ENCODE data around the gene UNKL.

UNKL gene

DNA sequence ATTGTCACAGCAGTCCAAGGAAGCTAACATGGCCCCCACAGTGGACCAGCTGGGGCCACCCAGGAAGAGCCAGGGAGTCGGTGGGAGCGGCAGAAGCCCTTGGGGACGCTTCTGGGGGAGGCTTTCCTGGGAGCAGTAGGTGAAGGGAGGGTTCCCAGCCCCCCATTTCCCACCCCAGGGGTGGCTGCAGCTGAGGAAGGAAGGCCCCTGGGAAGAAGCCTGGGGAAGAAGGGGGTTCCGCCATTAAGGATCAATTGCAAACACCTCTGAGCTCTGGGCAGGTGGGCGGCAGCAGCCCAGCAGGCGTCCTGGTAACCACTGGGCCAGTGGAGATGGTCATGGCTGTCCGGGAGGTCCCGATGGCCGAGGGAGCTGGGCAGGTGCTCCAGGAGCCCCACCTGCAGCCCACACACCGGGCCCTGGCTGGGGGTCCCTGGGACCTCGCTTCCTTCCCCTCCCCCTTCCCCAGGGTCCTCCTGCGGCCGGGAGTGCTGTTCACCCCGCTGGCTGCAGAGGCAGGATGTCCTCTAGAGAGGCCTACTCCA, 15.8 kb upstream of the UNKL start:
- no peak for DNase-seq

DNA sequence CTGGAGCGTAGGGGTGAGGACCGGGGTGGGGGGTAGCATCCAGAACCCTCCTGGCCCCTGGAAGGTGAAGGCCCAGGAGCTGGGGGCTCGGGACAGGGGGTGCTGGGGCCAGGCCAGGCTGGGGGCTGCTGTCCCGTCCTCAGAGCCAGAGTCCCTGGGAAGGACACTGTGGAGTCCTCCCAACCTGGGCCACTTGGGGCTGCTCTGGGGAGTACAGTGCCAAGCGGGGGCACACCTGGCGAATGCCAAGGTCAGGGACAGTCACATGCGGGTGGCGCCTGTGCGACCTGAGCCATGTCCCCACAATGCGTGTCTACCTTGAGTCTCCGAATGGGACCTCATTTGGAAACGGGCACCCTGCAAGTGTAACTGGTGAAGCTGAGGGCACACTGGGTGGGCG, 15.1 kb upstream of the UNKL start:
- DNase-seq, result no peak

DNA sequence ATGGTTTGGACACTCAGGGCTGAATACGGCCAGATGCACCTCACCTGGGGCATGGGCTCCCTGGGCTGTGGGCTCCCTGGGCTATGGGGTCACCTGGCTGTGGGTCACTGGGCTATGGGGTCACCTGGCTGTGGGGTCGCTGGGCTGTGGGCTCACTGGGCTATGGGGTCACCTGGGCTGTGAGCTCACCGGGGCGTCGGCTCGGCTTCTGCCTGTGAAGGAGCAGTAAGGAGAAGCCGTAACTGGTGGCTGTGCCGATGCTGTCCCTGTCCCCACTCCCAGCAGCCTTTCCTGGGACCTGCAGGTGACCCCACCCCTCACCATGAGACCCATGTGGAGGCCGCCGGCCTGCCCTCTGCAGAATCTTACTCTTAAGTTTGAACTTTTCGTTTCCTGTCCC, 14.5 kb upstream of the UNKL start:
- no peak for DNase-seq

DNA sequence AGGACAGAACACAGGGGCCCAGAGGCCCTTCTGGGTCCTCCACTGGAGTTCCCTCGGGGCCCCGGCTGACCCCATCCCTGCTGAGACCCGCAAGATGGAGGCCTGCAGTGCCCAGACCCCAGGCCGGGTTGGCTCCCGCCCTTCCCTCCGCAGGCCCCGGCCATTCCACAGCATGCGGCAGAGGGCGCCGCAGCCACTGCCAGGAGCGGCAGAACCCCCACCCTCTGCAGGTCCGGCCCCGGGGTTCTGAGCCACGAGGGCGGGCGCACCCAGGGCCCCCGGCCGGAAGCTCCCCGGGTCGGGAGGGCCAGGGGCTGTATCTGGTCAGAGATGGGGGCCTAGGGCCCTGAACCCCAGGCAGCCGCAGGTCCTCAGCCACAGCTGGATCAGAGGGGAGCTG, 14.0 kb upstream of the UNKL start:
- DNase-seq, result peak; percentile 36

DNA sequence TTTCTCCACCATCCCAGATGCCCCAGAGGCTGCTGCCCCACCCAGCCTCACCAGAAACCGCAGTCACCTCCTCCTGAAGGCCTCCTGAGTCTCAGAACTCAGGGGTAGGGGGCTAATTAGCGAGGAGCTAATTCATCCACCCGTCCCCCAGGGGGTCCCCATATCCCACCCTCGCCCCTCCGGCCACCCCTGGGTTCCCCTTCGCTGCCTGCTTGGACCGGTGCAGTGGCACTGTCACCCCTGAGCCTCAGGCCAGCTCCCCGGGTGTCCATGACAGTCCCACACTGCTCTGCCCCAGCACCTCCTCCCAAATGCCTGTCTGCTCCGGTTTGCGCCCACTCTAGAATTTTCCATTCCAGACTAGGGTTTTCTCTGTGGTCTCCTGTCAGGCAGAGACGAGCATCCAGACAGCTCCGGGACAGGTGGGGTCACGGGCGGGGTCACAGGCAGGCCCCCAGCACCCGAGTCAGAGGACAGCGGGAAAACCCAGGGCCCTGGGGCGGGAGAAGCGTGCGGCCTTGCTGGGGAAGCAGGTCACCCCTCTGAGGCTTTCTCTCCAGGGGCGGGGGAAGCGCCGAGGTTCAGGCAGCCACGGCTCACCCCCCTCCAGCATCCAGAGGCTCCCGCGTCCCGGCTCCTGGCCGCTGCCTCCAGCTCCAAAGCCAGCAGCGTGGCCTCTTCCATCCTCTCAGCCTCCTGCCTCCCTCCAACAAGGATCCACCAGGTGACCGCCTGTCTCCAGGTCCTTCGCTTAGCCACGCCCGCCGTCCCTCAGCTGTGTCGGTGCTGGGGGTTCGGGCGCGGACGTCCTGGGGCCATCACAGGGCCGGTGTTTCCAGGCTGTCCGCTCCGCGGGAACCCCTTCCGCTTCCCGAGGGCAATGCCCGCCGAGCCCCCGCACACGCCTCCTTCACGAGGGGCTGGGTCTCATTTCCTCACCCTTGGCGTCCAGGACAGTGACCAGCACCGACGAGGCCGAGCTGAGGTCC, 13.3 kb upstream of the UNKL start:
- no peak for DNase-seq

DNA sequence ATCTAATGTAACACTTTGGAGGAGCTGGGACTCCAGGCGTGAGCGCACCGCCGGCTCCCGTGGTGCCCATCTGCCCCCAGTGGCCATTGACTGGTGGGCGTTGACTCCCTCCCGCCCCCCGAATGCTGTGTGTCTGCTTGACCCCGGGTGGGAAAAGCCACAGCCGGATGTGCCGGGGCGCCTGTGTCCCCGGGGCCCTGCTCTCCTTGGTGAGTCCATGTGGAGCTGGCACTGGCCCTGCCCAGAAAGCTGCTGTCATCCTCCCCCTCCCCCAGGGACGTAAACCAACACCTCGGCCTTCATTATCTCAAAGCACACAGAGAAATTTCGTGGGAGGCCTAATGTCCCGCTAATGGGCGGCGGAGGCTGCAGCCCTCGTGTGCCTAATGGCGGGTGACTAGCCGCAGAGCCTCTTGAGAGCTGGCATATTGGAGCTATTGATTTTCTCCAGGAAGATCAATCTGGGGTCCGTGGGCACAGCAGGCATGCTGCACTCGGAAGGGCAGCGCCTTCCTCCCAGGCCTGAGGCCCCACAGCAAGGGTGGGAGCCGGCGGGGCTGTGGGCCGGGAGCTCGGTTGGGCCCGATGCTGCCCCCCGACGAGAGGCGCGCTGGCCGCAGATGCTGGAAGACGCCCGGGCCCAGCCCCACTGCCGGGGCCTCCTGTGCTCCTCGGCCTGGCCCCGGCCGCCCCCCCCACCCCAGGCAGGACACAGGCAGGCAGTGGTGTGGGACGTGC, 12.4 kb upstream of the UNKL start:
- DNase-seq, result no peak

DNA sequence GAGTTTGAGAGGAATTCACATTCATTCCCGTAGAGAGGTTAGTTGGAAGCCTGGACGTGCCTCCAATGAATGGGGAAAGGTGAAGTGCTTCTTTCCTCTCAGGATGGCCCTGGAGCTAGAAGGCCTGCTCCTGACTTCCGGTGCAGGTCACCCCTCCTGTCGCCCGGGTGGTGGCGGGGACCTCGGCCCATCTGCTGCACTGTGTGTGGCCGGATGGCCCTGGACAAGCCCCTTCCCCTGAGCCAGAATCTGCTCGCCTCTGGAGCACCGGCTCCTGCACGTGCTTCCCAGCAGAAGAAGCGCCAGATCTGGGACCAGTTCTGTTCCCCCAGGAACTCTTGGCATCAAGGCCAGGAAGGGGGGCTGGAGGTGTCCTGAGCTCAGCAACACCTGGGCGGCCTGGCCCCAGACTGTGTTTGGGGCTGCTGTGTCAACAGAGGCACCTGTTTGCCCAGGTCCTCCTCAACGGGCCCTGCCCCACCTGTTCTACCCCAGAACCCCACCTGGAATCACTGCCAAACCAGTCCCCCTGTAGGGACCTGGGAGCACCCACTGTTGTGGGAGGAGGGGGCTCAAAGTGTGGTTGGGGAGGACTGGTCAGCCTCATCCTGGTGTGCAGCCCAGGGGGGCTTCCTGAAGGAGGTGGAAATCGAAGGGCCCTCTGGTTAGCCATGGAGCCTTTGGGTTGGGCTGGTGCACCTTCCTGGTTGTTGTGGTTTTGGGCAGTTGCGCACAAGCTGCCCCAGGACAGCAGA, 11.3 kb upstream of the UNKL start:
- no peak for DNase-seq

DNA sequence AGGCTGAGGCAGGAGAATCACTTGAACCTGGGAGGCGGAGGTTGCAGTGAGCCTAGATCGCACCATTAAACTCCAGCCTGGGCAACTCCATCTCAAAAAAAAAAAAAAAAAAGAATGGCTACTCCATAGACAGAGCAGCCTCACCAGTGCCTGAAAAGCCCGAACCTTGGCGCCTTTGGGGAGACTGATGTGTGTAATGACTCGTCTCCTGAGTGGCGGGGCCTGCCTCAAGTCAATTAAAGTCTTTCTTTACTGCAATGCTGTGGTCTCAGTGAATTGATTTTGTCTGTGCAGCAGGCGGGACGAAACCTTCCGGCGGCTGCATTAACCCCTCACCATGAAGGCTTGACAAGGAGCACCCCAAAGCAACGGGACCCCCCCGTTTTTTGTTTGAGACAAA, 9.5 kb upstream of the UNKL start:
- DNase-seq, result no peak

DNA sequence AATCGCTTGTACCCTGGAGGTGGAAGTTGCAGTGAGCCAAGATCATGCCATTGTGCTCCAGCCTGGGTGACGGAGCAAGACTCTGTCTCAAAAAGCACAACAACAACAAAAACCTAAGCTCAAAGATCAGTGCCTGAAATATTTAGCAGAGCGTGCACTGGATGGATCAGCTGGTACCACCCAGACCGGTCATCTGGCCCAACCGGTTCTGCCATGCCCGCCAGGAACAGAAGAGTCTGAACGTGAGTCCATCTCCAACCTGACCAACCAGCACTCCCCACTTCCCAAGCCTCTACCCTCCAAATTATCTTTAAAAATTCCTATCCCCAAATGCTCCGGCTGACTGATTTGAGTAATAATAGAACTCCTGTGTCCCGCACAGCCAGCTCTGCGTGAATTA, 7.6 kb upstream of the UNKL start:
- DNase-seq, result no peak

DNA sequence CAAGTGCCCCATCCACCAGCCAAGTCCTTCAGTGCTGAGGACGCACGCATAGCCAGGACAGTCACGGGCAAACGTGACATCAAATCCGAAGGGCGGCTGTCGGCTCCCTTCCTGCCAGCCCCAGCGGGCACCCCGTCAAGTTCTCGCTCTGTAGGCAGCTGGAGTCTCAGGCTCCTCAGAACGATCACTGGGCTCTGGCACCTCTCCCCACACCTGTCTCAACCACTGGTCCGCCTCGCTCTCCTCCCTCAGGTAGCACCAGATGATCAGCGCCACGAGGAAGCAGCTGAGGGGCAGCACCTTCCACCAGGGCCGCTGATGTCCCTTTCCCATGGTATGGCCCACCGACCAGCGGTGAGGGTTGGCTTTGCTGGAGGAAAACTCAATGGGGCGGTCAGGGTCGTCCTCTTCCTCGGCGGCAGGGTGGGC, 5.6 kb upstream of the UNKL start:
- no peak for DNase-seq

DNA sequence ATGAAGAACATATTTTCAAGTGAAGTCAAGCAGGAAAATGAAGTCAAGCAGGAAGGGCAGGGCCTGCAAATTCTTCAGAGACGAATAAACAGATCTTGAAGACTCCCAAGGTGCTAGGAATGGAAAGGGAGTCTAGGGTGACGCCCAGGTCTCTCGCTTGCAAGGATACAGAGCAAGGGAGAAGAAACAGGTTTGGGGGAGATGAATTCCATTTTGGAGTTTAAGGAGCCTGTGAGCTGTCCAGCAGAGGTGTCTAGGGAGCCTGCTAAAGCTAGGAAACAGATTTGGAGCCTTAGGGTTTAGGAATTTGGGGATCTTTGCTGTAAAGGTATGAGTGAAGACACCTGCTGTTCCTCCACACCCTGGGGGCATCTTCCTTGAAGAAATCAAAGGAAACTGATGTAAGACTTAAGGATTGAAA, 2.0 kb upstream of the UNKL start:
- DNase-seq, result no peak

DNA sequence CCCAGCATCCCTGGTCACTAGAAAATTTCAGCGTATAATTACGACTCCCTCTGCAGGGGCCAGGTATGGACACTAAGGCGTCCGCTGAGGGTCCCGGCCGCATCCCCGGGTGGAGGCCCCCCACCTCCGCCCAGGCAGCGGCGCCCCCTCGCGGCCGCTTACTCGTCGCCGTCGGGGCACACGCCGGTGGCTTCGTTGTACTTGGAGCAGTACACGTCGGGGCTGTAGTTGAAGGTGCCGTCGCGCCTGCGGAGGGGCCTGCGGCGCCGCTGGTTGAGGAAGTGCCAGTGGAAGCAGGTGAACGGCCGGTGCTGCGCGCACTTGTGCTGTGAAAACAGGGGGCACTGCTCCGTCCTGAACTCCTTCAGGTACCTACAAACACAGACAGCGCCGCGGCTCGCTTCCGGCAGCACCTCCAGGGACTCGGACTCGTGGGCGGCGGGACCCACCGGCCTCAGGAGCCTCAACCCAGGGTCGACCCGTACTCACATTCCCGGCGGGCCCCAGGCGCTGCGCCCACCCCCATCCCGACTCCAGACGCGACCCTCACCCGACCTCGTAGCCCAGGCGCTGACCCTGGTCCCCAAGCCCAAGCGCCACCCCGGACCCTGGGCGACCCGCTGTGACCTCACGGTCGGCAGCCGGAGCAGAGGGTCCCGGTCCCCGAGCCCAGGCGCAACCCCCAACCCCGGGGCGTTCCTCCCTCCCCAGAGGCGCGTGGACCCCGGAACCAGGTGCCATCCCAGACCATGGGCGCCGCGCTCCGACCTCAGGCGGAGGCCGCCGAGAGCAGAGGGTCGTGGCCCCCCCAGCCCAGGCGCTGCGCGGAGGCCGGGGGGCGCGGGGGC, 596 bp downstream of the UNKL start:
- DNase-seq, result peak; percentile 62

DNA sequence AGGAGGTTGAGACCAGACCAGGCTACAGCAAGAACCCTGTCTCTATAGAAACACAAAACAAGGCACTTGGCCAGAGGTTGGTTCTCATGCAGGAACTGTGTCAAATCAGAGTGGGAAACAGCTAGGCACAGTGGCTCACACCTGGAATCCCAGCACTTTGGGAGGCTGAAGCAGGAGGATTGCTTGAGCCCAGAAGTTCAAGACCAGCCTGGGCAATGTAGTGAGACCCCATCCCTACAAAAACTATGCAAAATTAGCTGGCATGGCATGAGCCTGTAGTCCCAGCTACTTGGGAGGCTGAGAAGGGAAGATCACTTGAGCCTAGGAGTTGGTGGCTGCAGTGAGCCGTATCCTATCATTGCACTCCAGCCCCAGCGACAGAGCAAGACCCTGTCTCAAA, 1.7 kb downstream of the UNKL start:
- no peak for DNase-seq

DNA sequence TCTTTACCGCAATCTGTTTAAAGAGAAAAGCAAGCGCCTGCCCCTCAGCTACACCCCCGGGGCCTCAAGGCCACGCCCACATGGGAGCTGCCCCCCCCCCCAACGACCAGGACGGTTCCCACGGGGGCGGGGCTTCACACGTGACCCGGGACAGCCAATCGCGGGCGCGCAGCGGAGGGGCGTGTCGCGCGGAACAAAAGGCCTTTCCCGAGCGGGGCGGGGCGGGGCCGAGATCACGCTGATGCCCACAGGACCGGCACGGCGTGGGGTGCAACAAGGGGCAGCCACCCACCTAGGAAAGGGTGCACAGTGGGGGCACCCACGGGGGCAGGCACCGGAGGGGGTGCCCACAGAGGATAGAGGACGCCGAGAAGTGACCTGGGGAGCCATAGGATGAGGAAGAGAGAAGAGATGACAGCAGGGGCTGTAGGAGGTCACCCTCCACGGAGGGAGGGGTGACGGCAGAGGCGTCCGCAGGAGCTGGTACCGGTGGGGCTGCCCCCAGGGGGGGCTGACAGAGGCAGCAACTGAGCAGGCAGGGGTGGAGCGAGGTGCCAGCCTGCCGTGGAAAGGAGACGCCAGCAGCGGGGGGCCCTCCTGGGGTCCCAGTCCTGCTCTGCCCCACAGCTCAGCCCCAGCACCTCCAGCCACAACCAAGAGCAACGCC, 6.2 kb downstream of the UNKL start:
- peak; percentile 97 for DNase-seq

DNA sequence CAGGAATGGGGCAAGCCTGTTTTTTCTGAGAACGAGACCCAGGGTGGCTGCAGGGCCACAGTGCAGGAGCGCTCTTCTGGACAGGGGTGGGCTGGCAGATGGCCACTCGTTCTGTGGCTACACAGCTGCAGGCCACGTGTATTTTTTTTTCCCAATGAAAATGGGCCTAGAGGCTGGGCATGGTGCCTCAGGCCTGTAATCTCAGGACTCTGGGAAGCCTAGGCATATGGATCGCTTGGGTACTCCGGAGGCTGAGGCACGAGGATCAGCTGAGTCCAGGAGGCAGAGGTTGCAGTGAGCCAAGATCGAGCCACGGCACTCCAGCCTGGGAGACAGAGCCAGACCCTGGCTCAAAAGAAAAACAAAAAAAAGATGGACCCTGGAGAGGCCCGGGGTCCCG, 6.8 kb downstream of the UNKL start:
- no peak for DNase-seq

DNA sequence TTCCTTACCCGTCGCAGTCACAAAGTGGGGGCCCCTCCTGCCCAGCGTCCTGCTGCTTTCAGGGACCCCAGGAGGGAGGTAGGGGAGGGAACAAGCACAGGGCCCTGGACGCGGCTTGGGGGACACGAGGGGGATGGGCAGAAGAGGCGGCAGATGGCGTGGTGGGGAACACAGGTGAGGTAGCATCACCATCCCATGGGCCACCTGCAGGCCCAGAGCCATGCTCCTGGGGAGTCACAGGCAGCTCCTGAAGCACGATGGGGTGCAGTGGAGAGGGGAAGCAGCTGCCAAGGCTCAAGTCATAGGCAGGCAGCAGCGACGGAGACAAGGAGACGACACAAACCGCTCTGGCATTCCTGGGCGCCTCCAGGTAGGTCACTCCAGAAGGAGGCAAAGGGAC, 10.8 kb downstream of the UNKL start:
- no peak for DNase-seq

DNA sequence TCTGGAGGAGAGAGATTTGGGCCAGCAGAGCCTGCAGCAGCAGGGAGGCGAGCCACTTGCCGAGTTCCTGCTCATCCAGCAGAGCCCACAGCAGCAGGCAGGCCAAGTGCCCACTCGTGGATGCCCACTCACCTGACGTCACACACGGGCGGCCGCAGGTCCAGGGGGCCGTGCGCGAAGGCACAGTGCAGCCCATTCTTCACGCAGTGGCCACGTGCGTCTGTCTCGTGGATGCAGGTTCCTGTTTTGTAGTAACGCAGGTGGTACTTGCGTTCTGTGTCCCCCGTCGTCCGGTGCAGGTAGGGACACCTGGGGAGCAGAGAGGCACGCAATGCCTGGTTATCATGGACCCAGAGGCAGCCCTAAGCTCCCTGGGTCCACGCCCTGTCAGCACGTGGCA, 11.5 kb downstream of the UNKL start:
- DNase-seq, result no peak

DNA sequence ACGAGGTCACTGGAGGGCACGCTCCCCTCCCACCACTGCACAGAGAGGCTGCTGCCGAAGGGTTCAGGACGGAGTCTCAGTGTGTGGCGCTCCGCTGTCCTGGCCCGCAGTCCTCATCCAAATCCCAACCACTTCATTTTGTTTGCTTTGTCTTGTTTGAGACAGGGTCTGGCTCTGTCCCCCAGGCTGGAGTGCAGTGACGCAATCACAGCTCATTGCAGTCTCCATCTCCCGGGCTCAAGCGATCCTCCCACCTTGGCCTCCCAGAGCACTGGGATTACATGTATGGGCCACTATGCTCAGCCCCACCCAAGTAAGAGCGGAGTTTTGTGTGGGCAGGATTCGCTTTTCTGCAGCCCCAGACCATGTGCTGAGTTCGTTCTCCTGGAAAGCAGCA, 12.7 kb downstream of the UNKL start:
- DNase-seq, result no peak

DNA sequence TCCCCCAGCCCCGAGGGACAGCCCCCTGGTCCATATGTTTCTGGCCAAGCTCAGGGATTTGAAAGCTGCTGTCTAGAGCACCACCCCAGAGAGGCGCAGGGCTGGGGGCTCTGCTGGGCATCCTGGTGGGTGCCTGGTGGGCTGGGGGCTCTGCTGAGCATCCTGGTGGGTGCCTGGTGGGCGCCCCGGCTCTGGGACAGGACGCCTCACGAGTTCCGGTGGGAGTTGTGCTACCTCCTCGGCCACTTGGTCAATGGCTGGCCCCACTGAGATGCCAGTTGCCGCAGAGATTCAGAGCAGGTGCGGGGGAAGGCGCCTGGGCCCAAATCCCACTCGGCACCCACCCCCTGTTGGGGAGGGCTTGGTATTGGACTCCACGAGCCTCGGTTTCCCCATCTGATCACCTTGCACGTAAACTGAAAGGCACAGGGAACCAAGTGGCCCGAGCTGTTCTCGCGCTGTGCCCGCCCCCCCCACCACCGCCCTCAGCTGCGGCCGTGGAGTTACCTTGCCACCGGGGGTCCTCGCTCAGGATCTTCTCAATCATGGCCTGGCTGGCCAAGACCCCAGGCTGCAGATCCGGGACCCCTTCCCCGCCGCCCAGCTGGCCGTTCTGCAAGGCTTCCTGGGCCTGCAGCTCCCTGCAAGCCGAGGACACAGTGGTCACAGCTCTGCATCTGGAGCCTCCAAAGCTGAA, 13.3 kb downstream of the UNKL start:
- DNase-seq, result no peak

DNA sequence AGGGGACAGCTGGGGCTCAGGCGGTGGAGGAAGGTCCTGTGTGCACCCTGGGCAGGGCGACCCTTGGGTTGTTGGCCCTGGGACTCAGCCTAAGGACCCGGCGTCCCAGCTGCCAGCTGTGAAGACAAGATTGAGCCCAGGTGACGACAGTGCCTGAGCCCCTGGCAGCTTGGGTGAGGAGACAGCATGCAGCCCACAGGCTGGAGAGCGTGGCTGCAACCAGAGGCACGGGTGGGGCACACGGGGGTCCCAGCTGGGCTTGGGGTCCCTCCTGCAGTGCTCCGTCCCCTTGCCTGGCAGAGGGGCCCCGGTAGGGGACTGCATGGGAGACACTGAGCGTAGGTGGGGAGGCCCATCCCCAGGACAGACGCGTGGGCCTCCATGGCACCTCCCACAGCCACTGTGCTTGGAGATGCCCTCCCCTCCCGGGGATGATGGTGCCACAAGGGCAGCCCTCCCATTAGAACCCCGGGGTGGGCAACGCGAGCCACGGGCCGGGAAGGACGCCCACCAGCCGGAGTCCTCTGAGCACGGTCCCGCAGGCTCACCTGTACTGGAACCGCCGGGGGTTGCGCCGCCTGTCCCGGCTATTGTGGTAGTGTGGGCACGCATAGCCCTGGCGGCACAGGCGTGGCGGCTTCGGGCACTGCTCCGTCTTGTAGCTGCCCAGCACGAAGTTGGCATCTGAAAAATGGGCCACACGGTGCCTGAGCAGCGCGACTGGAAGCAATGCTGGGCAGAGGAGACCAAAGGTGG, 15.5 kb downstream of the UNKL start:
- DNase-seq, result no peak

Measured in stimulated activated CD4-positive, alpha-beta T cell treated with anti-CD3 and anti-CD28 coated beads, Interleukin-12 subunit alpha, Interleukin-12 subunit beta, amount 100 ng/mL, for 4 hours (primary cell).